Gastrocnemius medialis (tissue), 4 donors: ENCODE results near the gene ABCC5.

Experiments used
- POLR2A ChIP-seq, 2 donors: fragments of 450-650 bp; IDR thresholded peaks; one replicate each; pipeline ENCODE4 v1.6.1; 2017; ENCODE audit warnings: antibody characterized with exemption in 2 of 2, mild to moderate bottlenecking in 2 of 2, moderate library complexity in 2 of 2
- TF ChIP-seq, protein P1 (sequence below), 5 experiments: fragments of 450-650 bp in 3 of 5; fragments of 200-600 bp in 2 of 5; sonication (generic) in 2 of 5; IDR thresholded peaks in 4 of 5; conservative IDR thresholded peaks in 1 of 5; 1 replicate in 4 of 5; 2 replicates in 1 of 5; pipeline ENCODE4 v1.5.1; 2016 to 2019; ENCODE audit warnings: antibody characterized with exemption in 5 of 5, mild to moderate bottlenecking in 3 of 5, moderate library complexity in 3 of 5

DNA sequence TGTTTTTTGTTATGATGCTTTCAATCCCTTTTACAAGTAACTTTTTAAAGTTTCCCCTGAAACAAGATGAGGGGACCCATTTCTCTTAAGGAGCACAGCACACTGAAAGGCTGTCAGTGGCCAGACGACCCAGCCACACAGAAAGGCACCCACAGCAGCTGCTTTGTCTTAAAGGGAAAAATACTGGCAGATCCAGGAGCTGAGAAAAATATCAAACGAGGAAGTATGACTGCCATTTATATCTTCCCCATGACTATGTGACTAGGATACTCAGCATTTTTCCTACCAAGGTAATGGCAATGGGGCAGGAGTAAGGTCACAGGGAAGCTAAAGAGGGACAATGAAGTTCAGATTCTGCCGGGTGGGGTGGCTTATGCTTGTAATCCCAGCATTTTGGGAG is 15.9 kb downstream of the ABCC5 start:
- TF ChIP-seq, protein P1, sequence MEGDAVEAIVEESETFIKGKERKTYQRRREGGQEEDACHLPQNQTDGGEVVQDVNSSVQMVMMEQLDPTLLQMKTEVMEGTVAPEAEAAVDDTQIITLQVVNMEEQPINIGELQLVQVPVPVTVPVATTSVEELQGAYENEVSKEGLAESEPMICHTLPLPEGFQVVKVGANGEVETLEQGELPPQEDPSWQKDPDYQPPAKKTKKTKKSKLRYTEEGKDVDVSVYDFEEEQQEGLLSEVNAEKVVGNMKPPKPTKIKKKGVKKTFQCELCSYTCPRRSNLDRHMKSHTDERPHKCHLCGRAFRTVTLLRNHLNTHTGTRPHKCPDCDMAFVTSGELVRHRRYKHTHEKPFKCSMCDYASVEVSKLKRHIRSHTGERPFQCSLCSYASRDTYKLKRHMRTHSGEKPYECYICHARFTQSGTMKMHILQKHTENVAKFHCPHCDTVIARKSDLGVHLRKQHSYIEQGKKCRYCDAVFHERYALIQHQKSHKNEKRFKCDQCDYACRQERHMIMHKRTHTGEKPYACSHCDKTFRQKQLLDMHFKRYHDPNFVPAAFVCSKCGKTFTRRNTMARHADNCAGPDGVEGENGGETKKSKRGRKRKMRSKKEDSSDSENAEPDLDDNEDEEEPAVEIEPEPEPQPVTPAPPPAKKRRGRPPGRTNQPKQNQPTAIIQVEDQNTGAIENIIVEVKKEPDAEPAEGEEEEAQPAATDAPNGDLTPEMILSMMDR (IDR thresholded peaks at IDR 0.05 in 4 of 5, conservative IDR thresholded peaks at IDR 0.05 in 1 of 5) = no peak
- no peak for TF ChIP-seq POLR2A (IDR thresholded peaks at IDR 0.05)
